ENCODE results near the gene TMEM123.
A peak's percentile ranks its signal among the peaks of the same experiment; 100 is the strongest.

Gene TMEM123

GRCh38 chr11:102452461-102453301 is at the start of gene TMEM123:
Gene TMEM123 (minus strand): TSS chr11:102452765. CDS start chr11:102452623, 142 bp downstream.
- Histone ChIP-seq H3K4me1 (ENCODE audit: insufficient read depth, low read length) (peaks cover 44% of the 10 kb centered on the region), H3K9ac (ENCODE audit: low read depth, low read length) (peak within 1 kb of the TSS; percentile 76), H4K20me1 (ENCODE audit: insufficient read depth, low read length) (peaks cover 37% of the 10 kb centered on the region), H3K27me3 (ENCODE audit: insufficient read depth, low read length, poor library complexity) (no peaks in the 10 kb centered on the region), H3K36me3 (ENCODE audit: insufficient read depth, low read length) (peaks cover 14% of the 10 kb centered on the region), H3K27ac (ENCODE audit: low read length) (peak within 1 kb of the TSS; percentile 91), H3K4me3 (ENCODE audit: low read depth in 1 of 2, low read length in 2 of 2) (peak within 1 kb of the TSS; percentile 67 to 72), H3K9me3 (ENCODE audit: insufficient read depth, low read length, severe bottlenecking) (no peaks in the 10 kb centered on the region), H3K79me2 (ENCODE audit: insufficient read depth, low read length) (peaks cover 49% of the 10 kb centered on the region), H3K4me2 (ENCODE audit: insufficient read depth, low read length) (peak within 1 kb of the TSS; percentile 62), H2AFZ (ENCODE audit: low read depth, low read length) (peak within 1 kb of the TSS; percentile 88)
- TF ChIP-seq CTCF (IDR thresholded peaks at IDR 0.05; ENCODE audit: borderline replicate concordance, extremely low read depth, low read length, poor library complexity, severe bottlenecking) (no peak), EZH2 (IDR thresholded peaks at IDR 0.05; ENCODE audit: borderline replicate concordance, low read depth, low read length, severe bottlenecking) (no peak)
- DNase-seq (peak; percentile 94), ATAC-seq (ENCODE audit: insufficient read depth, low read depth) (peak; percentile 76)

GRCh38 chr11:102500829-102501228 is 48.3 kb upstream of the TMEM123 start:
- ATAC-seq (ENCODE audit: insufficient read depth, low read depth) (no peak), DNase-seq (no peak)
- peaks cover 13% of the 10 kb centered on the region for H3K27me3 ChIP-seq (ENCODE audit: insufficient read depth, low read length, poor library complexity)
- H3K27ac ChIP-seq (ENCODE audit: low read length): no peak overlapping the region
- H3K4me3 ChIP-seq (ENCODE audit: low read depth in 1 of 2, low read length in 2 of 2): no peak overlapping the region
- no peaks in the 10 kb centered on the region for H3K4me1 ChIP-seq (ENCODE audit: insufficient read depth, low read length)
- H4K20me1 ChIP-seq (ENCODE audit: insufficient read depth, low read length): no peaks in the 10 kb centered on the region
- no peak overlapping the region for H3K9ac ChIP-seq (ENCODE audit: low read depth, low read length)
- TF ChIP-seq EZH2 (IDR thresholded peaks at IDR 0.05; ENCODE audit: borderline replicate concordance, low read depth, low read length, severe bottlenecking): no peak
- no peak for TF ChIP-seq CTCF (IDR thresholded peaks at IDR 0.05; ENCODE audit: borderline replicate concordance, extremely low read depth, low read length, poor library complexity, severe bottlenecking)
- H3K36me3 ChIP-seq (ENCODE audit: insufficient read depth, low read length): no peaks in the 10 kb centered on the region
- no peaks in the 10 kb centered on the region for H3K79me2 ChIP-seq (ENCODE audit: insufficient read depth, low read length)
- H2AFZ ChIP-seq (ENCODE audit: low read depth, low read length): no peak overlapping the region
- no peaks in the 10 kb centered on the region for H3K9me3 ChIP-seq (ENCODE audit: insufficient read depth, low read length, severe bottlenecking)
- H3K4me2 ChIP-seq (ENCODE audit: insufficient read depth, low read length): no peak overlapping the region

- Histone ChIP-seq H4K20me1 (ENCODE audit: insufficient read depth, low read length) (no peaks in the 10 kb centered on the region), H3K27me3 (ENCODE audit: insufficient read depth, low read length, poor library complexity) (peaks cover 13% of the 10 kb centered on the region), H3K9me3 (ENCODE audit: insufficient read depth, low read length, severe bottlenecking) (no peaks in the 10 kb centered on the region), H3K36me3 (ENCODE audit: insufficient read depth, low read length) (no peaks in the 10 kb centered on the region), H3K4me2 (ENCODE audit: insufficient read depth, low read length) (no peak overlapping the region), H3K79me2 (ENCODE audit: insufficient read depth, low read length) (no peaks in the 10 kb centered on the region), H2AFZ (ENCODE audit: low read depth, low read length) (no peak overlapping the region), H3K9ac (ENCODE audit: low read depth, low read length) (no peak overlapping the region), H3K27ac (ENCODE audit: low read length) (no peak overlapping the region), H3K4me1 (ENCODE audit: insufficient read depth, low read length) (no peaks in the 10 kb centered on the region), H3K4me3 (ENCODE audit: low read depth in 1 of 2, low read length in 2 of 2) (no peak overlapping the region)
- DNase-seq (no peak), ATAC-seq (ENCODE audit: insufficient read depth, low read depth) (no peak)
- TF ChIP-seq EZH2 (IDR thresholded peaks at IDR 0.05; ENCODE audit: borderline replicate concordance, low read depth, low read length, severe bottlenecking): no peak
- no peak for TF ChIP-seq CTCF (IDR thresholded peaks at IDR 0.05; ENCODE audit: borderline replicate concordance, extremely low read depth, low read length, poor library complexity, severe bottlenecking)
Measured at GRCh38 chr11:102499931-102500330, 47.4 kb upstream of the TMEM123 start.

All from DND-41 (cell line).